ENCODE data around the gene MCAM. TPM values are rescaled to one million over a fixed set of nuclear protein-coding genes. Genes with fewer than 3 reads are reported as not detected.

Gene MCAM
- total RNA-seq, 1 experiment from 2014 or later = 38.8 TPM

DNA sequence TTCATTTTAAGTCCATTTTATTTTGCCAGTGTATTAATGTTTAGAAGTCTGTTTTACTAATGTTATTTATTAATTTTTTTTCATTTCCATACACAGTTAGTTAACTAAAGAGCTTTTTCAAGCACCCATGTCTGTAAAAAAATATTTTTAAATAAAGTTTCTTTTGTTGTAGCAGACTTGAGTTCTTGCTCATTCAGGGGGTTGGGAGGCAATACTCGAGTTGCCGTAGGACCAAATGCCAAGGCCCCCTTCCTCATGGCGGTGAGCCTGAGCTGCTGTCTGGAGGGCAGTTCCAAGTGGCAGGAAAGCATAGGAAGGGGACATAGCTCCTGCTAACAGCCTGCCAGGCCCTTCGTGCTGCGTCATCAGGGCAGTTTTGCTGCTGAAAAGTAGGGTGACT lies 9.0 kb downstream of the MCAM start:
- Histone ChIP-seq H3K4me2 (no peak overlapping the region), H3K27ac (no peak overlapping the region), H3K9me2 (ENCODE audit: insufficient read depth) (no peaks in the 10 kb centered on the region), H3K4me1 (replicated peaks; ENCODE audit: insufficient read depth) (no peaks in the 10 kb centered on the region), H4K20me1 (ENCODE audit: insufficient read depth) (no peaks in the 10 kb centered on the region), H3K4me3 (no peak overlapping the region), H3K27me3 (ENCODE audit: insufficient read depth, low read depth) (no peaks in the 10 kb centered on the region), H3K36me3 (ENCODE audit: low read depth) (peaks cover 9% of the 10 kb centered on the region; the same call in 1 of the 2 replicates), H2AFZ (no peak overlapping the region), H3K79me2 (ENCODE audit: low read depth) (no peaks in the 10 kb centered on the region), H3K9me3 (ENCODE audit: insufficient read depth, low read depth) (no peaks in the 10 kb centered on the region), H3F3A (ENCODE audit: insufficient read depth, low read depth) (peaks cover 17% of the 10 kb centered on the region)
- intact Hi-C loops (cut with micrococcal nuclease; ENCODE audit: unreplicated experiment) = no loop called here
- TF ChIP-seq, protein P1, sequence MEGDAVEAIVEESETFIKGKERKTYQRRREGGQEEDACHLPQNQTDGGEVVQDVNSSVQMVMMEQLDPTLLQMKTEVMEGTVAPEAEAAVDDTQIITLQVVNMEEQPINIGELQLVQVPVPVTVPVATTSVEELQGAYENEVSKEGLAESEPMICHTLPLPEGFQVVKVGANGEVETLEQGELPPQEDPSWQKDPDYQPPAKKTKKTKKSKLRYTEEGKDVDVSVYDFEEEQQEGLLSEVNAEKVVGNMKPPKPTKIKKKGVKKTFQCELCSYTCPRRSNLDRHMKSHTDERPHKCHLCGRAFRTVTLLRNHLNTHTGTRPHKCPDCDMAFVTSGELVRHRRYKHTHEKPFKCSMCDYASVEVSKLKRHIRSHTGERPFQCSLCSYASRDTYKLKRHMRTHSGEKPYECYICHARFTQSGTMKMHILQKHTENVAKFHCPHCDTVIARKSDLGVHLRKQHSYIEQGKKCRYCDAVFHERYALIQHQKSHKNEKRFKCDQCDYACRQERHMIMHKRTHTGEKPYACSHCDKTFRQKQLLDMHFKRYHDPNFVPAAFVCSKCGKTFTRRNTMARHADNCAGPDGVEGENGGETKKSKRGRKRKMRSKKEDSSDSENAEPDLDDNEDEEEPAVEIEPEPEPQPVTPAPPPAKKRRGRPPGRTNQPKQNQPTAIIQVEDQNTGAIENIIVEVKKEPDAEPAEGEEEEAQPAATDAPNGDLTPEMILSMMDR (conservative IDR thresholded peaks at IDR 0.05) = no peak
- TF ChIP-seq EZH2 (IDR thresholded peaks at IDR 0.05; ENCODE audit: low read depth) = no peak
- no TSS peak for BruUV-seq (replicated peaks)
- DNase-seq = no peak
- ChIA-PET CTCF (interaction anchor here (0.6 to 0.7 kb wide), 2 partner anchors 30 to 102 kb away, joined by 3 to 10 read pairs; partner anchors contain the start of gene CBL), POLR2A (ENCODE audit: unreplicated experiment) (interaction anchor here (0.7 kb wide), 1 partner anchor 101 kb away, joined by 21 read pairs; no protein-coding TSS in a partner anchor)

DNA sequence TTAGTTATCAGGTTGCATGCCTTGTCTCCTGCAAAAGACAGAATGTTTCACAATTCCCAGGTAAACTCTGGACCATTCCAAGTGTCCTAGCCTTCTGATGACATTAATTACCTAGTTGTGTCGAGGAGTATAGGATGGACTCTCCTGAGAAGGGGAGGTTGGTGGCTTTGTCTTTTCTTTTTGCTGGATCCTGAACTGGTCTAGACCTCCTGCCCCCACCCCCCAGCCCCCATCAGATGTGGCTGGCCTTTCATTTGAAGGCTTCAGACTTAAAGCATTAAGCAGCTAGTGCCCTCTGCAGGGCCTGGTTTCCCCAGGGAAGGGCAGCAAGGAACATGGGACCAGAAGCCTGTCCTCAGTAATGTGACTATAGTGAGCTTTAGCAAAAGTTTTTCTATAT lies 9.7 kb downstream of the MCAM start:
- BruUV-seq (replicated peaks) = no TSS peak
- CTCF ChIA-PET = interaction anchor here (0.7 kb wide), 1 partner anchor 31 kb away, joined by 3 read pairs; no protein-coding TSS in a partner anchor
- POLR2A ChIA-PET (ENCODE audit: unreplicated experiment) = interaction anchor here (0.7 kb wide), 2 partner anchors 100 to 1029 kb away, joined by 6 to 21 read pairs; no protein-coding TSS in a partner anchor

DNA sequence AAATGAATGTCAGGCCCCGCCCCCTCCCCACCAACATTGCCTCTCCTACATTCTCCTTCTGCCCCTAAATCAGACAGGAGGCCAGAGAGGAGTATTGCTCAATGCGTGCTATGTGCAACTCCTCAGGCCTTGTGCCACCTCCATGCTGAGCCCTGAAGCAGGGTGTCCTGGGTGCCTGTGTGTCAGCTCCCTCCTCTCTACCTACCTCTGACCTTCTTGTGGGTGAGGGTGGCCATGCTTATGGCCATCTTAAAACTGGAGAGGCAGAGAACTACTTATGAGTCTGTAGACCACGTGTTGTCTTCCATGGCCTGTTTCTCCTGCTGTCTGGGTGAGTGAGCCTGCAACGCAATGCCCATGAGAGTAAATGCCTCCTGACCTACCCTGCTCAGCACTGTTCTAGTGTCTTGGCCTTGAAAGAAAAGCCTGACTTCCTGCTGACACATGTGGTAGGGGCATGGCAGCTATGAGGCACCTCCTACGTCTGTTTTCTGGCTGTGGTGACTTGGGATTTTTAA lies 10.5 kb downstream of the MCAM start:
- peaks cover 17% of the 10 kb centered on the region for H3F3A ChIP-seq (ENCODE audit: insufficient read depth, low read depth)
- H3K4me2 ChIP-seq = no peak overlapping the region
- ChIA-PET POLR2A (ENCODE audit: unreplicated experiment) (interaction anchor here (0.7 kb wide), 1 partner anchor 1029 kb away, joined by 6 read pairs; no protein-coding TSS in a partner anchor), CTCF (no interaction called here)
- TF ChIP-seq, protein P1 (conservative IDR thresholded peaks at IDR 0.05) = no peak
- TF ChIP-seq EZH2 (IDR thresholded peaks at IDR 0.05; ENCODE audit: low read depth) = no peak
- no peaks in the 10 kb centered on the region for H3K79me2 ChIP-seq (ENCODE audit: low read depth)
- no peaks in the 10 kb centered on the region for H3K9me3 ChIP-seq (ENCODE audit: insufficient read depth, low read depth)
- no peak overlapping the region for H3K4me3 ChIP-seq
- H3K4me1 ChIP-seq (replicated peaks; ENCODE audit: insufficient read depth) = no peaks in the 10 kb centered on the region
- H3K27me3 ChIP-seq (ENCODE audit: insufficient read depth, low read depth) = no peaks in the 10 kb centered on the region
- intact Hi-C loops (cut with micrococcal nuclease; ENCODE audit: unreplicated experiment) = no loop called here
- DNase-seq = no peak
- no peaks in the 10 kb centered on the region for H4K20me1 ChIP-seq (ENCODE audit: insufficient read depth)
- H3K27ac ChIP-seq = no peak overlapping the region
- H3K36me3 ChIP-seq (ENCODE audit: low read depth) = peaks cover 19% of the 10 kb centered on the region; the same call in 1 of the 2 replicates
- no peaks in the 10 kb centered on the region for H3K9me2 ChIP-seq (ENCODE audit: insufficient read depth)
- no TSS peak for BruUV-seq (replicated peaks)
- H2AFZ ChIP-seq = no peak overlapping the region

More for the DNA sequence above, 9.7 kb downstream of the MCAM start:
- Histone ChIP-seq H3K27ac (no peak overlapping the region), H3K9me3 (ENCODE audit: insufficient read depth, low read depth) (no peaks in the 10 kb centered on the region), H3K79me2 (ENCODE audit: low read depth) (no peaks in the 10 kb centered on the region), H3K27me3 (ENCODE audit: insufficient read depth, low read depth) (no peaks in the 10 kb centered on the region), H3K4me2 (no peak overlapping the region), H3K9me2 (ENCODE audit: insufficient read depth) (no peaks in the 10 kb centered on the region), H2AFZ (no peak overlapping the region), H3F3A (ENCODE audit: insufficient read depth, low read depth) (peaks cover 17% of the 10 kb centered on the region), H4K20me1 (ENCODE audit: insufficient read depth) (no peaks in the 10 kb centered on the region), H3K36me3 (ENCODE audit: low read depth) (peaks cover 15% of the 10 kb centered on the region; the same call in 1 of the 2 replicates), H3K4me1 (replicated peaks; ENCODE audit: insufficient read depth) (no peaks in the 10 kb centered on the region), H3K4me3 (no peak overlapping the region)
- no peak for DNase-seq
- intact Hi-C loops (cut with micrococcal nuclease; ENCODE audit: unreplicated experiment) = no loop called here
- no peak for TF ChIP-seq EZH2 (IDR thresholded peaks at IDR 0.05; ENCODE audit: low read depth)
- TF ChIP-seq, protein P1 (conservative IDR thresholded peaks at IDR 0.05) = no peak

All from PC-9 (cell line).